Epidermal melanocyte (primary cell): ENCODE measurements around the gene COL5A3.

Experiments
- DNase-seq: peaks from one replicate; pipeline ENCODE4 v3.0.0; 2011; ENCODE audit warnings: low spot score; ENCODE audit not compliant: insufficient read length

COL5A3 gene

GRCh38 chr19:10011974-10012373, 1.7 kb upstream of the COL5A3 start:
- DNase-seq, result no peak

- DNase-seq, result no peak
Observed at GRCh38 chr19:10010939-10011338, 635 bp upstream of the COL5A3 start.

- no peak for DNase-seq
Observed at GRCh38 chr19:10009714-10010224, 535 bp downstream of the COL5A3 start.

- DNase-seq, result no peak
Observed at GRCh38 chr19:10008184-10008765, 2.0 kb downstream of the COL5A3 start.

- no peak for DNase-seq
Observed at GRCh38 chr19:10007371-10008183, 2.7 kb downstream of the COL5A3 start.

GRCh38 chr19:10006752-10007323, 3.5 kb downstream of the COL5A3 start:
- no peak for DNase-seq

- no peak for DNase-seq
Observed at GRCh38 chr19:10006335-10006708, 4.0 kb downstream of the COL5A3 start.

GRCh38 chr19:10005632-10006334, 4.5 kb downstream of the COL5A3 start:
- DNase-seq, result no peak

GRCh38 chr19:10004617-10005016, 5.7 kb downstream of the COL5A3 start:
- no peak for DNase-seq

GRCh38 chr19:10003271-10003670, 7.0 kb downstream of the COL5A3 start:
- no peak for DNase-seq

- DNase-seq, result no peak
Observed at GRCh38 chr19:10001899-10002298, 8.4 kb downstream of the COL5A3 start.

GRCh38 chr19:10000171-10000826, 10.0 kb downstream of the COL5A3 start:
- DNase-seq, result peak; percentile 89

GRCh38 chr19:9996541-9996940, 13.8 kb downstream of the COL5A3 start:
- peak; percentile 4 for DNase-seq

GRCh38 chr19:9995999-9996398, 14.3 kb downstream of the COL5A3 start:
- peak; percentile 7 for DNase-seq

- no peak for DNase-seq
Observed at GRCh38 chr19:9995084-9995483, 15.2 kb downstream of the COL5A3 start.

GRCh38 chr19:9991425-9992191, 18.7 kb downstream of the COL5A3 start:
- DNase-seq, result peak; percentile 15

GRCh38 chr19:9989504-9989903, 20.8 kb downstream of the COL5A3 start:
- no peak for DNase-seq

- no peak for DNase-seq
Observed at GRCh38 chr19:9986787-9987281, 23.5 kb downstream of the COL5A3 start.

GRCh38 chr19:9981406-9982260, 28.7 kb downstream of the COL5A3 start:
- DNase-seq, result no peak
